Measurements from ENCODE around the gene SCGB1A1.

DNA sequence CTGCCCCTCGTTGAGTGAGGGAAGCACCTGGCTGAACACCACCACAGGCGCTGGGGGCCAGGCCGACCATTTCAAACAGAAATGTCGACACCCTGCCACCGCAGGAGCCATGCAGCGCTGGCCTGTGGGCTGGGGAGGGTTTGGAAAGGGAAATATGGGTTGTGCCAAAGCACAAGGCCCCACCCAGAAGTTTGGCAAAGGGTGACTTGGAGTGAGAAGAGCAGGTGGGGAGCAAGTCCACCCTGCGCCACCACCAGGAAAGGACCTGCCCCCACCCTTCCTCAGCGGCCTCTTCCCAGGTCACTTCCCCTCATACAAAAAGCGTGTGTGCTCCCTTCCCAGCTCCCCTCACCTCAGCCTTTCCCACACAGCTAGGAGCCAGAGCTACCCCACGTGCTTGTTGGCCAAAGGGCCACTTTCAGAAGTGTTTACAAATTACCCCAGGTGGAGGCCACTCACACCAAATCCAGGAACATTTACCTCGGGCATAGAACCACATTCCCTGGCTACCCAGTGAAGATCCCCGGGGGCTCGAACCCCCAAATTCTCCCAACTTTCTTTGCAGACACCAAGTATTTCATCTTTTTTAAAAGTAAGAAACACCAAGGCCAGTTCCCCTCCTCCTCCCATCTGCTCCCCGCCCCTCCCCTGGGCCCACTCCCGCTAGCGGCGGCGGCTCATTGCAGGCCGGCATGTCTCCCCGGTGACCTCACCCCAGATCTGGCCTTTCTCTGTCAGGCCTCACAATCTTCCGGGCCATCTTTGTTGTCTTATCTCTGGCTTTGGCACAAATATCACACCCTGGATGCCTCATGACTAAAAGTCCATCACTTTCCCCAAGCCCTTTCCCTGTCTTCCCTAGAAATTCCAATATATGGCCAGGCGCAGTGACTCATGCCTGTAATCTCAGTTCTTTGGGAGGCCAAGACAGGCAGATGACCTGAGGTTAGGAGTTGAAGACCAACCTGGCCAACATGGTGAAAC is 20.5 kb upstream of the SCGB1A1 start:
- no peak for TF ChIP-seq CTCF (IDR thresholded peaks at IDR 0.05; ENCODE audit: insufficient read depth, low read length, poor library complexity, severe bottlenecking)
- no peak for TF ChIP-seq EZH2phosphoT487 (conservative IDR thresholded peaks at IDR 0.05; ENCODE audit: low read length)
